Measurements from ENCODE around the gene STARD7.
"Not testable (repeated sequence)": the region's sequence is repeated elsewhere in the genome, so short reads cannot be mapped to it uniquely, and the experiment has no call there.

Gene STARD7

GRCh38 chr2:96233880-96234316 is 25.3 kb upstream of the STARD7 start:
- no peak for DNase-seq (ENCODE audit: low read depth in 2 of 2)

- DNase-seq (ENCODE audit: low read depth in 2 of 2): no peak
These were observed 24.8 kb upstream of the STARD7 start for GRCh38 chr2:96233436-96233835.

- DNase-seq (ENCODE audit: low read depth in 2 of 2): no peak
These were observed 22.7 kb upstream of the STARD7 start for GRCh38 chr2:96231316-96231715.

- no peak for DNase-seq (ENCODE audit: low read depth in 2 of 2)
These were observed 16.4 kb upstream of the STARD7 start for GRCh38 chr2:96225016-96225533.

- DNase-seq (ENCODE audit: low read depth in 2 of 2): not testable (repeated sequence)
These were observed 12.5 kb upstream of the STARD7 start for GRCh38 chr2:96221106-96221505.

GRCh38 chr2:96219959-96220358 is 11.3 kb upstream of the STARD7 start:
- not testable (repeated sequence) for DNase-seq (ENCODE audit: low read depth in 2 of 2)

- no peak for DNase-seq (ENCODE audit: low read depth in 2 of 2)
These were observed 10.0 kb upstream of the STARD7 start for GRCh38 chr2:96218508-96219131.

GRCh38 chr2:96214554-96214953 is 5.9 kb upstream of the STARD7 start:
- no peak for DNase-seq (ENCODE audit: low read depth in 2 of 2)

- no peak for DNase-seq (ENCODE audit: low read depth in 2 of 2)
These were observed 4.8 kb upstream of the STARD7 start for GRCh38 chr2:96213379-96213778.

- DNase-seq (ENCODE audit: low read depth in 2 of 2): no peak
These were observed 3.7 kb upstream of the STARD7 start for GRCh38 chr2:96212339-96212738.

GRCh38 chr2:96209729-96210085 is 1.1 kb upstream of the STARD7 start:
- no peak for DNase-seq (ENCODE audit: low read depth in 2 of 2)

- no peak for DNase-seq (ENCODE audit: low read depth in 2 of 2)
These were observed 543 bp upstream of the STARD7 start for GRCh38 chr2:96209011-96209728.

- peak in 1 of 2 donors; percentile 31 for DNase-seq (ENCODE audit: low read depth in 2 of 2)
These were observed 869 bp downstream of the STARD7 start for GRCh38 chr2:96207774-96208142.

- DNase-seq (ENCODE audit: low read depth in 2 of 2): no peak
These were observed 1.4 kb downstream of the STARD7 start for GRCh38 chr2:96207073-96207773.

- DNase-seq (ENCODE audit: low read depth in 2 of 2): no peak
These were observed 2.7 kb downstream of the STARD7 start for GRCh38 chr2:96205888-96206287.

GRCh38 chr2:96204836-96205624 is 3.6 kb downstream of the STARD7 start:
- DNase-seq (ENCODE audit: low read depth in 2 of 2): no peak

GRCh38 chr2:96203130-96204028 is 5.2 kb downstream of the STARD7 start:
- DNase-seq (ENCODE audit: low read depth in 2 of 2): no peak

GRCh38 chr2:96202152-96202854 is 6.3 kb downstream of the STARD7 start:
- DNase-seq (ENCODE audit: low read depth in 2 of 2): no peak

GRCh38 chr2:96201338-96201737 is 7.3 kb downstream of the STARD7 start:
- no peak for DNase-seq (ENCODE audit: low read depth in 2 of 2)

GRCh38 chr2:96198921-96199320 is 9.7 kb downstream of the STARD7 start:
- no peak for DNase-seq (ENCODE audit: low read depth in 2 of 2)
